HG02970 (cell line): Measurements from ENCODE around the gene CDK6.

Source experiments
- ATAC-seq: cut with Tn5 transposase; IDR thresholded peaks from one replicate; pipeline ENCODE4 v1.9.1; 2021; ENCODE audit warnings: mild to moderate bottlenecking, moderate library complexity, moderate number of reproducible peaks; ENCODE audit not compliant: unreplicated experiment, low FRiP score

The CDK6 gene

DNA sequence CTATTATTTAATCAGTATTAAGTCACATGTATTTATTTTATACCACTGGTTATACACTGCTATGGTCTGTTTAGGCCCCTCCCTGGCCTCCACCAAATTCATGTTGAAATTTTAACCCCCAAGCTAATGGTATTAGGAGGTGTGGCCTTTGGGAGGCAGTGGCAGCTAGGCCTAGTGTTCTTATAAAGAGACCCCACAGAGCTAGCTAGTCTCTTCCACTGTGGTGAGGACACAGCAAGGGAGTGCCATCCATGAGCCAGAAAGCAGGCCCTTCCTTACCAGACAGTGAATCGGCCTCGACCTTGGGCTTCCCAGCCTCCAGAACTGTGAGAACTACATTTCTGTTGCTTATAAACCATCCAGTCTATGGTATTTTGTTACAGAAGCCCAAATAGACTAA is 279.1 kb downstream of the CDK6 start:
- ATAC-seq = no peak
